Measurements from ENCODE around the gene PAN2.

PAN2 gene

DNA sequence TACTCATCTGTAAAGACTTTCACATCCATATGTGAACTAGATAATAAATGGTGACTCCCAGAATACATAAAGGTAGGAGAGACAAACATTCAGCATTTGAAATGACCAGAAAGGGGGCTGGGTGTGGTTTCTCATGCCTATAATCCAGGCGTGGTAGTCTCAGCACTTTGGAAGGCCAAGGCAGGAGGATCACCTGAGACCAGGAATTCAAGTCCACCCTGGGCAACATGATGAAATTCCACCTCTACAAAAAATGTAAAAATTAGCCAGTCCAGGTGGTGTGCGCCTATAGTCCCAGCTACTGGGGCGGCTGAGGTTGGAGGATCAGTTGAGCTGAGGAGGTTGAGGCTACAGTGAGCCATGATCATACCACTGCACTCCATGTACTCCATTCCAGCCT, 29.5 kb downstream of the PAN2 start:
- TF ChIP-seq TEAD4 (IDR thresholded peaks at IDR 0.05) = no peak
- no peak for TF ChIP-seq EP300 (IDR thresholded peaks at IDR 0.05; ENCODE audit: borderline replicate concordance)
- TF ChIP-seq RAD21 (IDR thresholded peaks at IDR 0.05; ENCODE audit: low read depth) = no peak
- TF ChIP-seq, protein P1, sequence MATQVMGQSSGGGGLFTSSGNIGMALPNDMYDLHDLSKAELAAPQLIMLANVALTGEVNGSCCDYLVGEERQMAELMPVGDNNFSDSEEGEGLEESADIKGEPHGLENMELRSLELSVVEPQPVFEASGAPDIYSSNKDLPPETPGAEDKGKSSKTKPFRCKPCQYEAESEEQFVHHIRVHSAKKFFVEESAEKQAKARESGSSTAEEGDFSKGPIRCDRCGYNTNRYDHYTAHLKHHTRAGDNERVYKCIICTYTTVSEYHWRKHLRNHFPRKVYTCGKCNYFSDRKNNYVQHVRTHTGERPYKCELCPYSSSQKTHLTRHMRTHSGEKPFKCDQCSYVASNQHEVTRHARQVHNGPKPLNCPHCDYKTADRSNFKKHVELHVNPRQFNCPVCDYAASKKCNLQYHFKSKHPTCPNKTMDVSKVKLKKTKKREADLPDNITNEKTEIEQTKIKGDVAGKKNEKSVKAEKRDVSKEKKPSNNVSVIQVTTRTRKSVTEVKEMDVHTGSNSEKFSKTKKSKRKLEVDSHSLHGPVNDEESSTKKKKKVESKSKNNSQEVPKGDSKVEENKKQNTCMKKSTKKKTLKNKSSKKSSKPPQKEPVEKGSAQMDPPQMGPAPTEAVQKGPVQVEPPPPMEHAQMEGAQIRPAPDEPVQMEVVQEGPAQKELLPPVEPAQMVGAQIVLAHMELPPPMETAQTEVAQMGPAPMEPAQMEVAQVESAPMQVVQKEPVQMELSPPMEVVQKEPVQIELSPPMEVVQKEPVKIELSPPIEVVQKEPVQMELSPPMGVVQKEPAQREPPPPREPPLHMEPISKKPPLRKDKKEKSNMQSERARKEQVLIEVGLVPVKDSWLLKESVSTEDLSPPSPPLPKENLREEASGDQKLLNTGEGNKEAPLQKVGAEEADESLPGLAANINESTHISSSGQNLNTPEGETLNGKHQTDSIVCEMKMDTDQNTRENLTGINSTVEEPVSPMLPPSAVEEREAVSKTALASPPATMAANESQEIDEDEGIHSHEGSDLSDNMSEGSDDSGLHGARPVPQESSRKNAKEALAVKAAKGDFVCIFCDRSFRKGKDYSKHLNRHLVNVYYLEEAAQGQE (IDR thresholded peaks at IDR 0.05; ENCODE audit: low read depth) = no peak
- no peak for TF ChIP-seq YY1 (IDR thresholded peaks at IDR 0.05; ENCODE audit: low read depth)
- no peak for TF ChIP-seq NFIC (IDR thresholded peaks at IDR 0.05)
- no peak for TF ChIP-seq TCF12 (IDR thresholded peaks at IDR 0.05; ENCODE audit: low read depth)
- no peak for TF ChIP-seq TAF1 (IDR thresholded peaks at IDR 0.05; ENCODE audit: low read depth)
- TF ChIP-seq EGR1 (IDR thresholded peaks at IDR 0.05) = no peak
- TF ChIP-seq, protein P2, sequence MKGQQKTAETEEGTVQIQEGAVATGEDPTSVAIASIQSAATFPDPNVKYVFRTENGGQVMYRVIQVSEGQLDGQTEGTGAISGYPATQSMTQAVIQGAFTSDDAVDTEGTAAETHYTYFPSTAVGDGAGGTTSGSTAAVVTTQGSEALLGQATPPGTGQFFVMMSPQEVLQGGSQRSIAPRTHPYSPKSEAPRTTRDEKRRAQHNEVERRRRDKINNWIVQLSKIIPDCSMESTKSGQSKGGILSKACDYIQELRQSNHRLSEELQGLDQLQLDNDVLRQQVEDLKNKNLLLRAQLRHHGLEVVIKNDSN (IDR thresholded peaks at IDR 0.05) = no peak
- TF ChIP-seq, protein P3, sequence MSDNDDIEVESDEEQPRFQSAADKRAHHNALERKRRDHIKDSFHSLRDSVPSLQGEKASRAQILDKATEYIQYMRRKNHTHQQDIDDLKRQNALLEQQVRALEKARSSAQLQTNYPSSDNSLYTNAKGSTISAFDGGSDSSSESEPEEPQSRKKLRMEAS (IDR thresholded peaks at IDR 0.05) = no peak
- TF ChIP-seq ZBTB7A (IDR thresholded peaks at IDR 0.05; ENCODE audit: low read depth) = no peak
- no peak for TF ChIP-seq FOXM1 (IDR thresholded peaks at IDR 0.05; ENCODE audit: borderline replicate concordance, low read depth)
- no peak for TF ChIP-seq CEBPB (IDR thresholded peaks at IDR 0.05)
- no peak for TF ChIP-seq CREB1 (IDR thresholded peaks at IDR 0.05; ENCODE audit: low read depth)

DNA sequence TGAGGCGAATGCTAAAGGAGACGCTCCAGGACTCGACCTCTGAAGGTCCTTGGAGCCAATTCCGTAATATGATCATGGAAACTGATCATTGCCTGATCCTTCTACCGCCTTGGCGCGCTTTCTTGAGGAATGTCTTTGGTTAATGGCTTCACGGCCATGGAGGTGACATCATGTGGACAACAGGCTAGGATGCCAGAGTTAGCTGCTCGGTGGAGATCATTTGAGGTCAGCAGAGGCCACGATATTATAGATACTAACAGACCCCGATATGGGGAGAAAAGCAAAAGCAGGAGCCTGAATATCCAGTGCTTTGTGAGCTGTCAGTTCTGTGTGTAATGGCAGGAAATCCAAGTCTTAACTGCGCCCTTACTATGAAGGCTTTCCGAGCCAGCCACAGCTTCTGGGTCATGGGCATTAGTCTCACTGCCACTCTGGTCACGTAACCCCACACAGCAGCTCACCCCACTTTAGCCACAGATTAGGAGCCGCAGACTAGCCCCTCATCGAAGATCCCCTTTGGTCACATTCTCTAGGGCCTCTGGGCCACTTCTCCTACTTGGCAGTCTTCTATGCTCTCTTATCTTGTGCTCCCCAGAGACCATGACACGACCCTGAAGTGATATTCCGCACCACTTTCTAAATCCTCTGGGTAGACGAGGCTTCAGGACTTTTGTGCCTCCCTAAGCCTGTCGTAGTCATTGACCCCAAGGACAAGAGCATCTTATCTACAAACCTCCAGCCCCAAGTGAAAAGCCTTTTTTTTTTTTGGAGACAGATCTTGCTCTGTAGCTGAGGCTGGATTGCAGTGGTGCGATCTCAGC, 32.9 kb downstream of the PAN2 start:
- TF ChIP-seq, protein P3 (IDR thresholded peaks at IDR 0.05) = no peak
- peak; percentile 77 for TF ChIP-seq YY1 (IDR thresholded peaks at IDR 0.05; ENCODE audit: low read depth)
- TF ChIP-seq CEBPB (IDR thresholded peaks at IDR 0.05) = no peak
- TF ChIP-seq NFIC (IDR thresholded peaks at IDR 0.05) = no peak
- peak; percentile 36; the same call in 1 of the 2 replicates for TF ChIP-seq TEAD4 (IDR thresholded peaks at IDR 0.05)

DNA sequence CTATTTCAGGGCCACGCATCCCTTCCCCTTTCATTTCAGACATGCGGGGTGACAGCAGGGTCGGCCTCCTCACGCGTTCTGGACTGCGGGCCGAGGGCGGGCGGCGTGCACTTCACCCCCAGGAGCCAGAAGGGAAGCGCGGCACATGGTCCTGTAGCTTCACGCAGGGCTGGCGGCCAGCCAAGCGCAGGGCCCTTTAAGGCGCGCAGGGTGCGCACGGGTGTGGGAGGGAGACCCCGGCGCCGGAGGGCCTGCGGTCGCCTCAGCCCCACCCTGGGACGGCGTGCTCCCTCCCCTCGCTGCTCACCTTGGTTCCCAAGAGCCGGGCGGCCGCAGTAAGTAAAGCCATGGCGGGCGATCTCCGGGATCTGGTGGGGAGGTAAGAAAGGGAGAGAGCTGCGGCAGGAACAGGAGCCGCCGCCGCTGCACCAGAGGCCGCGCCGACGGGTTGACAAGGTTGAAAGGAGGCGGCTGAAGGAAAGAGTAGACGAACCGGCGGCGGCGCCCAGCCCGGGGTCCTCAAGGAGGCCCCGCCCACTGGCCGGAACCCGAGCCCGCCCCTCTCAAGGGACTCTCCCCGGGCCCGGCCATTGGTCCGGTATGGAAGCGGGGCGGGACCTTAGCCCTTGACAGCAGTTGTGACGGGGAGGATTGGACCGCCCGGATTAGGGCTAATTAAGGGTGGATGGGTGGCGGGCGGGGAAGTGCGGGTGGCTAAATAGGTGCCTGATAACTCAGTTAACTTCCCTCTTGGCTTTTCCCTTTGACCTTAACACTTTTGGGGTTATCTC, 33.8 kb downstream of the PAN2 start, which contains the start of gene CS:
CS (minus strand) TSS at position 478 of the 791 bp plus-strand sequence; CDS start at position 349, 129 bp downstream.
- TF ChIP-seq NFIC (IDR thresholded peaks at IDR 0.05) (peak; percentile 100), CEBPB (IDR thresholded peaks at IDR 0.05) (no peak; the same call in 1 of the 2 replicates), FOXM1 (IDR thresholded peaks at IDR 0.05; ENCODE audit: borderline replicate concordance, low read depth) (no peak; the same call in 1 of the 2 replicates), ZBTB7A (IDR thresholded peaks at IDR 0.05; ENCODE audit: low read depth) (peak; percentile 89), YY1 (IDR thresholded peaks at IDR 0.05; ENCODE audit: low read depth) (no peak), CREB1 (IDR thresholded peaks at IDR 0.05; ENCODE audit: low read depth) (peak; percentile 63; the same call in 1 of the 2 replicates), EP300 (IDR thresholded peaks at IDR 0.05; ENCODE audit: borderline replicate concordance) (peak; percentile 64), EGR1 (IDR thresholded peaks at IDR 0.05) (peak; percentile 67), TCF12 (IDR thresholded peaks at IDR 0.05; ENCODE audit: low read depth) (peak; percentile 46; the same call in 1 of the 2 replicates), RAD21 (IDR thresholded peaks at IDR 0.05; ENCODE audit: low read depth) (no peak), TEAD4 (IDR thresholded peaks at IDR 0.05) (peak; percentile 53), TAF1 (IDR thresholded peaks at IDR 0.05; ENCODE audit: low read depth) (peak; percentile 91)
- TF ChIP-seq, protein P1 (IDR thresholded peaks at IDR 0.05; ENCODE audit: low read depth) = peak; percentile 28; the same call in 1 of the 2 replicates
- TF ChIP-seq, protein P2 (IDR thresholded peaks at IDR 0.05) = peak; percentile 66
- TF ChIP-seq, protein P3 (IDR thresholded peaks at IDR 0.05) = peak; percentile 99

DNA sequence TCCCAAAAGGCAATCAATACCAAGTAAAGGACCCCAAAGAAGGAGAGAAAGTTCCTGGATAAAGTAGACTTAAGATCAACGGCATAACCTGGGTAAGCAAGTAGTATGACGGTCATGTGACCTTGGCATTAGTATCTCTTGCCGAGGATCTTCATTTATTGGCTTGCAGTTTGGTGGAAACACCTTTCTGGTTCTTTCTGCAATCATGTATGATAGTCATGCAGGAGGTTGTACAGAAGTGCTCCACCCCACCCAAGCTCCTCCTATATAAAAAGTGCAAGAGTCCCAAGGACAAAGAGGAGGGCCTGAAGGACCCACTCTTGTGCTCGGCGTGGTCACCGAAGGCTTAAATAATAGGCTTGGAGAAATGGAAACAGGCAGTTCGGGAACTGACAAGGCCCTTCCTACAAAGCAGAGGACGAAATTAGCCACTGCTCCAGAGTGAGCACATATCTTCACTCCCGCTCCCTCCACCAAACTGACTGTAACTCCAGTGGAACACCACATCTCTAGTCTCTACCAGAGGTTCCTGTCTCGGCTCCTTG, 34.4 kb downstream of the PAN2 start:
- TF ChIP-seq TAF1 (IDR thresholded peaks at IDR 0.05; ENCODE audit: low read depth) = no peak
- TF ChIP-seq, protein P2 (IDR thresholded peaks at IDR 0.05) = peak; percentile 83
- no peak for TF ChIP-seq YY1 (IDR thresholded peaks at IDR 0.05; ENCODE audit: low read depth)
- TF ChIP-seq, protein P3 (IDR thresholded peaks at IDR 0.05) = no peak
- no peak for TF ChIP-seq ZBTB7A (IDR thresholded peaks at IDR 0.05; ENCODE audit: low read depth)
- TF ChIP-seq, protein P1 (IDR thresholded peaks at IDR 0.05; ENCODE audit: low read depth) = no peak
- TF ChIP-seq EGR1 (IDR thresholded peaks at IDR 0.05) = no peak
- TF ChIP-seq CEBPB (IDR thresholded peaks at IDR 0.05) = no peak

Measured in Ishikawa (cell line).